Measurements from ENCODE around the gene DYNC1LI2. TPM values are rescaled to one million over a fixed set of nuclear protein-coding genes. Genes with fewer than 3 reads are reported as not detected.

Gene DYNC1LI2
- total RNA-seq, 4 donors from 2014 or later, result 57.4 to 80.3 (median 62.6) TPM

GRCh38 chr16:66754819-66755218 is 3.4 kb upstream of the DYNC1LI2 start:
- Histone ChIP-seq H3K4me3 (no peak overlapping the region), H3K36me3 (no peaks in the 10 kb centered on the region), H3K9me3 (no peaks in the 10 kb centered on the region), H3K27me3 (no peaks in the 10 kb centered on the region), H3K4me1 (peaks cover 9 to 14% of the 10 kb centered on the region in 2 donors), H3K27ac (no peak overlapping the region)
- in situ Hi-C loops (cut with MboI; ENCODE audit: low sequenced_read_pairs in 4 of 4) (no loop called here), intact Hi-C loops (cut with DNase I; ENCODE audit: low total_unique reads) (no loop called here)
- DNase-seq (no peak), ATAC-seq (no peak)
- TF ChIP-seq, protein P1, sequence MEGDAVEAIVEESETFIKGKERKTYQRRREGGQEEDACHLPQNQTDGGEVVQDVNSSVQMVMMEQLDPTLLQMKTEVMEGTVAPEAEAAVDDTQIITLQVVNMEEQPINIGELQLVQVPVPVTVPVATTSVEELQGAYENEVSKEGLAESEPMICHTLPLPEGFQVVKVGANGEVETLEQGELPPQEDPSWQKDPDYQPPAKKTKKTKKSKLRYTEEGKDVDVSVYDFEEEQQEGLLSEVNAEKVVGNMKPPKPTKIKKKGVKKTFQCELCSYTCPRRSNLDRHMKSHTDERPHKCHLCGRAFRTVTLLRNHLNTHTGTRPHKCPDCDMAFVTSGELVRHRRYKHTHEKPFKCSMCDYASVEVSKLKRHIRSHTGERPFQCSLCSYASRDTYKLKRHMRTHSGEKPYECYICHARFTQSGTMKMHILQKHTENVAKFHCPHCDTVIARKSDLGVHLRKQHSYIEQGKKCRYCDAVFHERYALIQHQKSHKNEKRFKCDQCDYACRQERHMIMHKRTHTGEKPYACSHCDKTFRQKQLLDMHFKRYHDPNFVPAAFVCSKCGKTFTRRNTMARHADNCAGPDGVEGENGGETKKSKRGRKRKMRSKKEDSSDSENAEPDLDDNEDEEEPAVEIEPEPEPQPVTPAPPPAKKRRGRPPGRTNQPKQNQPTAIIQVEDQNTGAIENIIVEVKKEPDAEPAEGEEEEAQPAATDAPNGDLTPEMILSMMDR (IDR thresholded peaks at IDR 0.05 in 4 of 5, conservative IDR thresholded peaks at IDR 0.05 in 1 of 5), result no peak
- TF ChIP-seq POLR2A (IDR thresholded peaks at IDR 0.05), result no peak

DNA sequence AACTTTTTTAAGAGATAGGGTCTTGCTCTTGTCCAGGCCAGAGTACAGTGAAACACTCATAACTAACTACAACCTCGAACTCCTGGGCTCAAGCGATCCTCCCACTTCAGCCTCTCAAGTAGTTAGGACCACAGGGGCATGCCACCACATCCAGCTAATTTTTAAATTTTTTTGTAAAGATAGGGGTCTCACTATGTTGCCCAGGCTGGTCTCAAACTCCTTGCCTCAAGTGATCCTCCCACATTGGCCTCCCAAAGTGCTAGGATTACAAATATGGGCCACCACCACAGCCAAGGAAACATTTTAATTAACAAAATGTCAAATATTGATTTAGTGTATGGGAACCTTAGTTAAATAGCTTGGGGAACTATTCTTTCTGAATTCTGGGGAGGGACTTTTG is 2.8 kb upstream of the DYNC1LI2 start:
- no peak for ATAC-seq
- in situ Hi-C loops (cut with MboI; ENCODE audit: low sequenced_read_pairs in 4 of 4) (no loop called here), intact Hi-C loops (cut with DNase I; ENCODE audit: low total_unique reads) (no loop called here)
- H3K4me1 ChIP-seq, result peaks cover 15 to 20% of the 10 kb centered on the region in 2 donors
- H3K36me3 ChIP-seq, result peaks cover 0 to 3% of the 10 kb centered on the region in 2 donors
- no peak overlapping the region for H3K27ac ChIP-seq
- no peak for DNase-seq
- no peak overlapping the region for H3K4me3 ChIP-seq
- no peaks in the 10 kb centered on the region for H3K27me3 ChIP-seq
- TF ChIP-seq, protein P1 (IDR thresholded peaks at IDR 0.05 in 4 of 5, conservative IDR thresholded peaks at IDR 0.05 in 1 of 5), result no peak
- no peak for TF ChIP-seq POLR2A (IDR thresholded peaks at IDR 0.05)
- no peaks in the 10 kb centered on the region for H3K9me3 ChIP-seq

- H3K4me3 ChIP-seq, result no peak overlapping the region
- in situ Hi-C loops (cut with MboI; ENCODE audit: low sequenced_read_pairs in 4 of 4), result no loop called here
- no peaks in the 10 kb centered on the region for H3K27me3 ChIP-seq
- no peak for ATAC-seq
- DNase-seq, result no peak
- TF ChIP-seq, protein P1 (IDR thresholded peaks at IDR 0.05 in 4 of 5, conservative IDR thresholded peaks at IDR 0.05 in 1 of 5), result no peak
- TF ChIP-seq POLR2A (IDR thresholded peaks at IDR 0.05), result no peak
- intact Hi-C loops (cut with DNase I; ENCODE audit: low total_unique reads), result no loop called here
- peaks cover 15 to 25% of the 10 kb centered on the region in 2 donors for H3K4me1 ChIP-seq
- H3K36me3 ChIP-seq, result peaks cover 0 to 15% of the 10 kb centered on the region in 2 donors
- no peaks in the 10 kb centered on the region for H3K9me3 ChIP-seq
- H3K27ac ChIP-seq, result no peak overlapping the region
These were observed 1.5 kb upstream of the DYNC1LI2 start for GRCh38 chr16:66752958-66753357.

- no peak for TF ChIP-seq POLR2A (IDR thresholded peaks at IDR 0.05)
- TF ChIP-seq, protein P1 (IDR thresholded peaks at IDR 0.05 in 4 of 5, conservative IDR thresholded peaks at IDR 0.05 in 1 of 5), result no peak
- Histone ChIP-seq H3K27ac (peak overlapping the region in 3 of 4 donors; percentile 78 to 96 (median 91)), H3K4me3 (peak overlapping the region in 2 of 4 donors; percentile 74 to 84), H3K27me3 (no peaks in the 10 kb centered on the region), H3K9me3 (no peaks in the 10 kb centered on the region), H3K4me1 (peaks cover 15 to 25% of the 10 kb centered on the region in 2 donors), H3K36me3 (peaks cover 0 to 20% of the 10 kb centered on the region in 2 donors)
- DNase-seq (no peak), ATAC-seq (no peak)
- intact Hi-C loops (cut with DNase I; ENCODE audit: low total_unique reads), result no loop called here
- in situ Hi-C loops (cut with MboI; ENCODE audit: low sequenced_read_pairs in 4 of 4), result no loop called here
These were observed 970 bp upstream of the DYNC1LI2 start for GRCh38 chr16:66752379-66752778.

GRCh38 chr16:66751992-66752322 is 548 bp upstream of the DYNC1LI2 start:
- in situ Hi-C loops (cut with MboI; ENCODE audit: low sequenced_read_pairs in 4 of 4) (no loop called here), intact Hi-C loops (cut with DNase I; ENCODE audit: low total_unique reads) (loop anchor here (1.0 to 2.0 kb wide), 5 partner anchors 11 to 144 kb away; partner anchors contain the start of gene CMTM4)
- ATAC-seq (no peak), DNase-seq (no peak)
- H3K4me3 ChIP-seq, result peak overlapping the region; percentile 43 to 98 (median 79)
- no peaks in the 10 kb centered on the region for H3K27me3 ChIP-seq
- H3K27ac ChIP-seq, result peak overlapping the region; percentile 78 to 96 (median 92)
- no peaks in the 10 kb centered on the region for H3K9me3 ChIP-seq
- H3K36me3 ChIP-seq, result peaks cover 0 to 24% of the 10 kb centered on the region in 2 donors
- no peak for TF ChIP-seq POLR2A (IDR thresholded peaks at IDR 0.05)
- TF ChIP-seq, protein P1 (IDR thresholded peaks at IDR 0.05 in 4 of 5, conservative IDR thresholded peaks at IDR 0.05 in 1 of 5), result peak in 1 of 5 experiments; percentile 1
- H3K4me1 ChIP-seq, result peaks cover 15 to 25% of the 10 kb centered on the region in 2 donors

Data from gastrocnemius medialis (tissue), 4 donors.